GM12878 (cell line): ENCODE results near the gene SIRT5. TPM values are rescaled to one million over a fixed set of nuclear protein-coding genes. Genes with fewer than 3 reads are reported as not detected.

Source experiments
- ATAC-seq: fragments of 200-7000 bp; cut with Tn5 transposase; 3 replicates; pipeline ENCODE4 v1.9.1; 2020; ENCODE audit warnings: mild to moderate bottlenecking, moderate library complexity
- BruUV-seq: library from RNA; stranded (reverse); fragments of 400-500 nt; replicated peaks from 2 replicates; lab custom pipeline; 2021; lab: Mats Ljungman, UMichigan
- CTCF ChIA-PET: fragments of 300-600 bp; sonication (Branson Sonifier 250); formaldehyde crosslinking; extraction: SDS; loops from one replicate; lab custom pipeline; 2021; ENCODE audit warnings: inconsistent platforms; lab: Yijun Ruan, JAX
- POLR2A ChIA-PET: fragments of 350-600 bp; formaldehyde crosslinking; extraction: SDS; loops from one replicate; lab custom pipeline; 2021; ENCODE audit warnings: inconsistent platforms; lab: Charles Lee
- RAD21 ChIA-PET: fragments of 300-600 bp; sonication (Branson Sonifier 250); formaldehyde crosslinking; loops from one replicate; lab custom pipeline; 2023; ENCODE audit warnings: antibody characterized with exemption; ENCODE audit not compliant: unreplicated experiment; lab: Charles Lee
- SMC1A ChIA-PET: fragments of 300-600 bp; sonication (Branson Sonifier 250); formaldehyde crosslinking; loops from one replicate; lab custom pipeline; 2023; ENCODE audit not compliant: unreplicated experiment, uncharacterized antibody; lab: Charles Lee
- DNase-seq: peaks from one replicate; pipeline ENCODE4 v3.0.0-alpha.2; 2011; ENCODE audit warnings: low read depth, low spot score
- FAIRE-seq: peaks from 3 replicates; lab custom pipeline; 2011; peaks lifted over from hg19 to GRCh38; lab: Jason Lieb, UNC
- H2AFZ ChIP-seq: 2 replicates; pipeline ENCODE4 v1.6.0; 2011; ENCODE audit warnings: low read depth, low read length, control low read depth; ENCODE audit not compliant: control insufficient read depth
- H3K27ac ChIP-seq: 2 replicates; pipeline ENCODE4 v1.5.1; 2011; ENCODE audit warnings: control low read depth; ENCODE audit not compliant: control insufficient read depth, insufficient read depth
- H3K27me3 ChIP-seq, 2 experiments: replicated peaks in 1 of 2; 2 replicates each; pipeline versions ENCODE4 v1.6.0 to v1.6.1; 2011; ENCODE audit warnings: low read length in 1 of 2; ENCODE audit not compliant: control insufficient read depth in 2 of 2, insufficient read depth in 2 of 2
- H3K36me3 ChIP-seq, 2 experiments: 2 replicates each; pipeline ENCODE4 v1.5.1; 2011; ENCODE audit warnings: low read length in 1 of 2; ENCODE audit not compliant: control insufficient read depth in 2 of 2, insufficient read depth in 2 of 2
- H3K4me1 ChIP-seq: 2 replicates; pipeline ENCODE4 v1.6.1; 2011; ENCODE audit warnings: mild to moderate bottlenecking, low read length, moderate library complexity, mixed read lengths; ENCODE audit not compliant: control insufficient read depth, insufficient read depth
- H3K4me2 ChIP-seq: 2 replicates; pipeline ENCODE4 v1.6.0; 2011; ENCODE audit warnings: control low read depth; ENCODE audit not compliant: control insufficient read depth, insufficient read depth
- H3K4me3 ChIP-seq: fragments of 200-600 bp; sonication (generic); 2 replicates; pipeline ENCODE4 v1.5.1; 2016
- H3K79me2 ChIP-seq: 2 replicates; pipeline ENCODE4 v1.6.0; 2011; ENCODE audit warnings: low read length; ENCODE audit not compliant: control insufficient read depth, insufficient read depth
- H3K9ac ChIP-seq: 2 replicates; pipeline ENCODE4 v1.8.0; 2011; ENCODE audit warnings: low read length, control low read depth, mixed read lengths; ENCODE audit not compliant: control insufficient read depth, insufficient read depth
- H3K9me3 ChIP-seq: replicated peaks from 3 replicates; pipeline ENCODE4 v1.5.1; 2011; ENCODE audit warnings: mild to moderate bottlenecking, low read length; ENCODE audit not compliant: control insufficient read depth, insufficient read depth
- H4K20me1 ChIP-seq: 2 replicates; pipeline ENCODE4 v1.6.0; 2011; ENCODE audit not compliant: control insufficient read depth, insufficient read depth
- BACH1 ChIP-seq: fragments of 450-650 bp; IDR thresholded peaks from 2 replicates; pipeline ENCODE4 v1.6.1; 2017; ENCODE audit warnings: mild to moderate bottlenecking, borderline replicate concordance
- CREB1 ChIP-seq: IDR thresholded peaks from 2 replicates; pipeline ENCODE4 v1.6.1; 2012; ENCODE audit warnings: low read depth, mild to moderate bottlenecking, inconsistent platforms
- E4F1 ChIP-seq: fragments of 450-650 bp; IDR thresholded peaks from 2 replicates; pipeline ENCODE4 v1.6.1; 2018; ENCODE audit warnings: borderline replicate concordance, mild to moderate bottlenecking; ENCODE audit not compliant: partially characterized antibody
- IRF4 ChIP-seq: IDR thresholded peaks from 2 replicates; pipeline ENCODE4 v1.6.1; 2011; ENCODE audit warnings: low read depth, low read length
- NFIC ChIP-seq: IDR thresholded peaks from 2 replicates; pipeline ENCODE4 v1.6.1; 2012; ENCODE audit warnings: low read depth, mild to moderate bottlenecking, inconsistent platforms, low read length, moderate library complexity
- POLR2A ChIP-seq: IDR thresholded peaks from 2 replicates; pipeline ENCODE4 v1.6.1; 2011; ENCODE audit warnings: low read depth, mild to moderate bottlenecking, low read length
- SMAD5 ChIP-seq: IDR thresholded peaks from 2 replicates; pipeline ENCODE4 v1.6.1; 2016; ENCODE audit warnings: antibody characterized with exemption, low read depth
- SPI1 ChIP-seq: IDR thresholded peaks from 2 replicates; pipeline ENCODE4 v1.6.1; 2011; ENCODE audit warnings: low read depth, mild to moderate bottlenecking, low read length, moderate library complexity, borderline replicate concordance; ENCODE audit not compliant: insufficient read depth
- SUZ12 ChIP-seq: fragments of 200-600 bp; sonication (generic); IDR thresholded peaks from one replicate; pipeline ENCODE4 v1.6.1; 2018; ENCODE audit warnings: antibody characterized with exemption, mild to moderate bottlenecking; ENCODE audit not compliant: unreplicated experiment
- WGBS: methylation state at CpG from one replicate; pipeline ENCODE4 v1.1.6; 2016; ENCODE audit warnings: low lambda C conversion rate; ENCODE audit not compliant: insufficient replicate concordance, insufficient coverage; ENCODE audit errors: missing lambda C conversion rate; 5-methylcytosine and 5-hydroxymethylcytosine counted together
- in situ Hi-C: fragments of 300-500 bp; cut with MboI; formaldehyde crosslinking; loops from 9 replicates; pipeline ENCODE4 v1.14.3; 2018; ENCODE audit warnings: mixed read lengths
- intact Hi-C: fragments of 100-400 bp; cut with micrococcal nuclease; formaldehyde crosslinking; loops from one replicate; pipeline ENCODE4 v1.14.2; 2022; ENCODE audit not compliant: unreplicated experiment
- polyA plus RNA-seq, 11 experiments: library from polyadenylated mRNA; depleted of rRNA in 4 of 11; unstranded in 6 of 11; stranded (reverse) in 5 of 11; fragments of >200 nt; fragmentation: Nextera tagmentation in 4 of 11; fragmentation: Illumina TruSeq in 1 of 11; extraction: Ambion mirVana in 4 of 11; extraction: Trizol in 1 of 11; gene quantifications; 1 replicate in 1 of 11; 2 replicates in 10 of 11; pipeline versions ENCODE4 v1.2.1 to v1.2.3, GENCODE V29; 2011 to 2016; ENCODE audit warnings: inconsistent platforms in 2 of 11, missing spikeins in 2 of 11, low read depth in 1 of 11
- total RNA-seq, 4 experiments: library from RNA; depleted of rRNA in 3 of 4; stranded (reverse); fragments of >200 nt in 3 of 4; fragmentation: Illumina TruSeq in 1 of 4; extraction: Trizol in 1 of 4; gene quantifications; 2 replicates each; pipeline versions ENCODE4 v1.2.1 to v1.2.3, GENCODE V29; 2013 to 2021
- TF ChIP-seq, protein P1 (sequence below): fragments of 450-650 bp; IDR thresholded peaks from 2 replicates; pipeline ENCODE4 v1.6.1; 2016; ENCODE audit warnings: mild to moderate bottlenecking, moderate library complexity, borderline replicate concordance

Gene SIRT5
- total and polyA plus RNA-seq, 10 of the 15 experiments (the other 5 are each of a cell fraction or from before 2014, with no cell fraction given): 1.7 to 12.4 (median 10.0) TPM

- Histone ChIP-seq H2AFZ (no peak overlapping the region), H3K9ac (no peak overlapping the region), H3K79me2 (no peaks in the 10 kb centered on the region), H3K36me3 (no peaks in the 10 kb centered on the region), H3K4me2 (no peak overlapping the region), H4K20me1 (no peaks in the 10 kb centered on the region), H3K27ac (no peak overlapping the region), H3K27me3 (no peaks in the 10 kb centered on the region), H3K9me3 (no peaks in the 10 kb centered on the region)
- in situ Hi-C loops: no loop called here
- ATAC-seq (no peak), DNase-seq (no peak)
- ChIA-PET POLR2A (no interaction called here), SMC1A (interaction anchor here (0.6 to 1.3 kb wide), 4 partner anchors 11 to 69 kb away, joined by 3 to 5 read pairs (median 4); no protein-coding TSS in a partner anchor)
- TF ChIP-seq SMAD5: no peak
- no peak for TF ChIP-seq IRF4
- no peak for TF ChIP-seq E4F1
- TF ChIP-seq SPI1: no peak
- no peak for TF ChIP-seq BACH1
- no peak for TF ChIP-seq CREB1
- TF ChIP-seq SUZ12: no peak
- no peak for TF ChIP-seq NFIC
- TF ChIP-seq POLR2A: no peak
- TF ChIP-seq, protein P1, sequence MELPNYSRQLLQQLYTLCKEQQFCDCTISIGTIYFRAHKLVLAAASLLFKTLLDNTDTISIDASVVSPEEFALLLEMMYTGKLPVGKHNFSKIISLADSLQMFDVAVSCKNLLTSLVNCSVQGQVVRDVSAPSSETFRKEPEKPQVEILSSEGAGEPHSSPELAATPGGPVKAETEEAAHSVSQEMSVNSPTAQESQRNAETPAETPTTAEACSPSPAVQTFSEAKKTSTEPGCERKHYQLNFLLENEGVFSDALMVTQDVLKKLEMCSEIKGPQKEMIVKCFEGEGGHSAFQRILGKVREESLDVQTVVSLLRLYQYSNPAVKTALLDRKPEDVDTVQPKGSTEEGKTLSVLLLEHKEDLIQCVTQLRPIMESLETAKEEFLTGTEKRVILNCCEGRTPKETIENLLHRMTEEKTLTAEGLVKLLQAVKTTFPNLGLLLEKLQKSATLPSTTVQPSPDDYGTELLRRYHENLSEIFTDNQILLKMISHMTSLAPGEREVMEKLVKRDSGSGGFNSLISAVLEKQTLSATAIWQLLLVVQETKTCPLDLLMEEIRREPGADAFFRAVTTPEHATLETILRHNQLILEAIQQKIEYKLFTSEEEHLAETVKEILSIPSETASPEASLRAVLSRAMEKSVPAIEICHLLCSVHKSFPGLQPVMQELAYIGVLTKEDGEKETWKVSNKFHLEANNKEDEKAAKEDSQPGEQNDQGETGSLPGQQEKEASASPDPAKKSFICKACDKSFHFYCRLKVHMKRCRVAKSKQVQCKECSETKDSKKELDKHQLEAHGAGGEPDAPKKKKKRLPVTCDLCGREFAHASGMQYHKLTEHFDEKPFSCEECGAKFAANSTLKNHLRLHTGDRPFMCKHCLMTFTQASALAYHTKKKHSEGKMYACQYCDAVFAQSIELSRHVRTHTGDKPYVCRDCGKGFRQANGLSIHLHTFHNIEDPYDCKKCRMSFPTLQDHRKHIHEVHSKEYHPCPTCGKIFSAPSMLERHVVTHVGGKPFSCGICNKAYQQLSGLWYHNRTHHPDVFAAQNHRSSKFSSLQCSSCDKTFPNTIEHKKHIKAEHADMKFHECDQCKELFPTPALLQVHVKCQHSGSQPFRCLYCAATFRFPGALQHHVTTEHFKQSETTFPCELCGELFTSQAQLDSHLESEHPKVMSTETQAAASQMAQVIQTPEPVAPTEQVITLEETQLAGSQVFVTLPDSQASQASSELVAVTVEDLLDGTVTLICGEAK: no peak
- TF ChIP-seq, all 136 proteins: peak for 0
- ChIA-PET CTCF (interaction anchor here (0.9 to 5.0 kb wide), 5 partner anchors 9 to 367 kb away, joined by 3 to 28 read pairs (median 8); partner anchors contain the start of gene SIRT5), RAD21 (interaction anchor here (1.0 to 1.2 kb wide), 2 partner anchors 13 to 207 kb away, joined by 3 read pairs; no protein-coding TSS in a partner anchor)
- WGBS: 45% methylated on average over 10 of the region's 10 CpGs
- no peak overlapping the region for H3K4me3 ChIP-seq
- H3K4me1 ChIP-seq: no peaks in the 10 kb centered on the region
- no TSS peak for BruUV-seq
- FAIRE-seq: no peak
- intact Hi-C loops: no loop called here
These were observed 12.7 kb upstream of the SIRT5 start for GRCh38 chr6:13561624-13562267.
